Activated naive CD4-positive, alpha-beta T cell treated with anti-CD3 and anti-CD28 coated beads, Interleukin-2, amount 50 U/mL, for 24 hours (primary cell): ENCODE measurements around the gene WDR20.
"Not testable (repeated sequence)": the region's sequence is repeated elsewhere in the genome, so short reads cannot be mapped to it uniquely, and the experiment has no call there.

ENCODE experiments used
- H3K27ac Mint-ChIP-seq: one replicate; pipeline ENCODE4 v1.8.0; 2021; ENCODE audit warnings: mild to moderate bottlenecking, mixed read lengths
- H3K27me3 Mint-ChIP-seq: one replicate; pipeline ENCODE4 v1.8.0; 2021; ENCODE audit warnings: mixed read lengths
- H3K36me3 Mint-ChIP-seq: one replicate; pipeline ENCODE4 v1.8.0; 2021; ENCODE audit warnings: mixed read lengths
- H3K4me1 Mint-ChIP-seq: one replicate; pipeline ENCODE4 v1.8.0; 2021; ENCODE audit warnings: mixed read lengths
- H3K4me3 Mint-ChIP-seq: one replicate; pipeline ENCODE4 v1.8.0; 2021; ENCODE audit warnings: mild to moderate bottlenecking, mixed read lengths
- H3K9me3 Mint-ChIP-seq: one replicate; pipeline ENCODE4 v1.8.0; 2021; ENCODE audit warnings: mixed read lengths

The WDR20 gene

GRCh38 chr14:102150083-102150482 is 10.4 kb downstream of the WDR20 start:
- no peaks in the 10 kb centered on the region for H3K9me3 Mint-ChIP-seq
- H3K27me3 Mint-ChIP-seq: no peaks in the 10 kb centered on the region
- peaks cover 14% of the 10 kb centered on the region for H3K36me3 Mint-ChIP-seq
- H3K4me3 Mint-ChIP-seq: no peak overlapping the region
- no peak overlapping the region for H3K27ac Mint-ChIP-seq
- H3K4me1 Mint-ChIP-seq: peaks cover 84% of the 10 kb centered on the region

- no peak overlapping the region for H3K27ac Mint-ChIP-seq
These were observed 11.0 kb downstream of the WDR20 start for GRCh38 chr14:102150744-102151143.

GRCh38 chr14:102151411-102151810 is 11.7 kb downstream of the WDR20 start:
- not testable (repeated sequence) for H3K9me3 Mint-ChIP-seq, H3K27ac Mint-ChIP-seq, H3K4me3 Mint-ChIP-seq, H3K27me3 Mint-ChIP-seq
- H3K4me1 Mint-ChIP-seq: peaks cover 80% of the 10 kb centered on the region
- H3K36me3 Mint-ChIP-seq: peaks cover 15% of the 10 kb centered on the region

More at GRCh38 chr14:102150744-102151143, 11.0 kb downstream of the WDR20 start:
- Mint-ChIP-seq H3K4me3 (no peak overlapping the region), H3K9me3 (no peaks in the 10 kb centered on the region), H3K27me3 (no peaks in the 10 kb centered on the region), H3K36me3 (peaks cover 15% of the 10 kb centered on the region), H3K4me1 (peaks cover 81% of the 10 kb centered on the region)

GRCh38 chr14:102154121-102154520 is 14.4 kb downstream of the WDR20 start:
- peaks cover 13% of the 10 kb centered on the region for H3K36me3 Mint-ChIP-seq
- H3K27ac Mint-ChIP-seq: no peak overlapping the region
- no peaks in the 10 kb centered on the region for H3K9me3 Mint-ChIP-seq
- H3K27me3 Mint-ChIP-seq: no peaks in the 10 kb centered on the region
- peaks cover 79% of the 10 kb centered on the region for H3K4me1 Mint-ChIP-seq
- no peak overlapping the region for H3K4me3 Mint-ChIP-seq

- Mint-ChIP-seq H3K36me3 (peaks cover 11% of the 10 kb centered on the region), H3K4me3 (no peak overlapping the region), H3K27me3 (no peaks in the 10 kb centered on the region), H3K4me1 (peaks cover 81% of the 10 kb centered on the region), H3K9me3 (no peaks in the 10 kb centered on the region), H3K27ac (peak overlapping the region; percentile 0)
These were observed 15.3 kb downstream of the WDR20 start for GRCh38 chr14:102154821-102155549.

GRCh38 chr14:102157346-102157745 is 17.6 kb downstream of the WDR20 start:
- H3K4me1 Mint-ChIP-seq: peaks cover 72% of the 10 kb centered on the region
- H3K27me3 Mint-ChIP-seq: no peaks in the 10 kb centered on the region
- no peaks in the 10 kb centered on the region for H3K9me3 Mint-ChIP-seq
- H3K36me3 Mint-ChIP-seq: peaks cover 8% of the 10 kb centered on the region
- H3K27ac Mint-ChIP-seq: no peak overlapping the region
- H3K4me3 Mint-ChIP-seq: no peak overlapping the region

GRCh38 chr14:102158797-102159196 is 19.1 kb downstream of the WDR20 start:
- Mint-ChIP-seq H3K27me3 (no peaks in the 10 kb centered on the region), H3K4me1 (peaks cover 64% of the 10 kb centered on the region), H3K36me3 (peaks cover 4% of the 10 kb centered on the region), H3K4me3 (peak overlapping the region; percentile 1), H3K27ac (peak overlapping the region; percentile 33), H3K9me3 (no peaks in the 10 kb centered on the region)

GRCh38 chr14:102159841-102160240 is 20.1 kb downstream of the WDR20 start:
- H3K4me3 Mint-ChIP-seq: no peak overlapping the region
- H3K36me3 Mint-ChIP-seq: peaks cover 14% of the 10 kb centered on the region
- H3K9me3 Mint-ChIP-seq: no peaks in the 10 kb centered on the region
- H3K27me3 Mint-ChIP-seq: no peaks in the 10 kb centered on the region
- no peak overlapping the region for H3K27ac Mint-ChIP-seq
- peaks cover 64% of the 10 kb centered on the region for H3K4me1 Mint-ChIP-seq

- Mint-ChIP-seq H3K4me1 (peaks cover 74% of the 10 kb centered on the region), H3K27me3 (no peaks in the 10 kb centered on the region), H3K4me3 (no peak overlapping the region), H3K9me3 (no peaks in the 10 kb centered on the region), H3K36me3 (peaks cover 12% of the 10 kb centered on the region), H3K27ac (no peak overlapping the region)
These were observed 22.8 kb downstream of the WDR20 start for GRCh38 chr14:102162487-102162886.

GRCh38 chr14:102164241-102164641 is 24.5 kb downstream of the WDR20 start:
- no peaks in the 10 kb centered on the region for H3K9me3 Mint-ChIP-seq
- H3K4me1 Mint-ChIP-seq: peaks cover 77% of the 10 kb centered on the region
- H3K4me3 Mint-ChIP-seq: no peak overlapping the region
- H3K36me3 Mint-ChIP-seq: peaks cover 14% of the 10 kb centered on the region
- H3K27ac Mint-ChIP-seq: no peak overlapping the region
- H3K27me3 Mint-ChIP-seq: no peaks in the 10 kb centered on the region

- Mint-ChIP-seq H3K36me3 (peaks cover 14% of the 10 kb centered on the region), H3K4me3 (no peak overlapping the region), H3K27me3 (no peaks in the 10 kb centered on the region), H3K9me3 (no peaks in the 10 kb centered on the region), H3K4me1 (peaks cover 75% of the 10 kb centered on the region), H3K27ac (no peak overlapping the region)
These were observed 25.3 kb downstream of the WDR20 start for GRCh38 chr14:102164965-102165364.

GRCh38 chr14:102170061-102170460 is 30.4 kb downstream of the WDR20 start:
- Mint-ChIP-seq H3K27me3 (no peaks in the 10 kb centered on the region), H3K4me1 (peaks cover 63% of the 10 kb centered on the region), H3K27ac (no peak overlapping the region), H3K36me3 (peaks cover 3% of the 10 kb centered on the region), H3K4me3 (no peak overlapping the region), H3K9me3 (no peaks in the 10 kb centered on the region)

GRCh38 chr14:102171173-102172020 is 31.7 kb downstream of the WDR20 start:
- no peak overlapping the region for H3K4me3 Mint-ChIP-seq
- H3K27me3 Mint-ChIP-seq: no peaks in the 10 kb centered on the region
- no peaks in the 10 kb centered on the region for H3K9me3 Mint-ChIP-seq
- peaks cover 5% of the 10 kb centered on the region for H3K36me3 Mint-ChIP-seq
- peaks cover 62% of the 10 kb centered on the region for H3K4me1 Mint-ChIP-seq
- no peak overlapping the region for H3K27ac Mint-ChIP-seq

GRCh38 chr14:102172021-102172272 is 32.2 kb downstream of the WDR20 start:
- H3K27me3 Mint-ChIP-seq, H3K4me3 Mint-ChIP-seq, H3K27ac Mint-ChIP-seq, H3K9me3 Mint-ChIP-seq, H3K36me3 Mint-ChIP-seq: not testable (repeated sequence)
- H3K4me1 Mint-ChIP-seq: peaks cover 61% of the 10 kb centered on the region

GRCh38 chr14:102172721-102173120 is 33.0 kb downstream of the WDR20 start:
- H3K9me3 Mint-ChIP-seq, H3K27ac Mint-ChIP-seq, H3K4me3 Mint-ChIP-seq, H3K36me3 Mint-ChIP-seq, H3K27me3 Mint-ChIP-seq: not testable (repeated sequence)
- H3K4me1 Mint-ChIP-seq: peaks cover 61% of the 10 kb centered on the region

GRCh38 chr14:102177161-102177560 is 37.5 kb downstream of the WDR20 start:
- no peaks in the 10 kb centered on the region for H3K27me3 Mint-ChIP-seq
- no peak overlapping the region for H3K27ac Mint-ChIP-seq
- H3K4me3 Mint-ChIP-seq: no peak overlapping the region
- no peaks in the 10 kb centered on the region for H3K9me3 Mint-ChIP-seq
- H3K36me3 Mint-ChIP-seq: peaks cover 6% of the 10 kb centered on the region
- peaks cover 65% of the 10 kb centered on the region for H3K4me1 Mint-ChIP-seq
